Fibroblast of skin of left quadriceps (primary cell): ENCODE data around the gene TMEM59L.
"Not testable (repeated sequence)": the region's sequence is repeated elsewhere in the genome, so short reads cannot be mapped to it uniquely, and the experiment has no call there.

ENCODE experiments used
- DNase-seq, 2 experiments: peaks; one replicate each; pipeline ENCODE4 v3.0.0-alpha.2; 2013; ENCODE audit warnings: low read depth in 2 of 2

Gene TMEM59L

GRCh38 chr19:18612772-18613588, at the start of gene TMEM59L:
TMEM59L (plus strand) TSS chr19:18612870; CDS start chr19:18612959, 89 bp downstream.
- no peak for DNase-seq

- no peak for DNase-seq
Observed at GRCh38 chr19:18566953-18567352, 45.7 kb upstream of the TMEM59L start.

- DNase-seq = no peak
Observed at GRCh38 chr19:18568367-18568766, 44.3 kb upstream of the TMEM59L start.

- DNase-seq = peak; percentile 91
Observed at GRCh38 chr19:18571564-18572344, 40.9 kb upstream of the TMEM59L start, which contains the start of gene UBA52. UBA52 (plus strand) TSS chr19:18571857; CDS start chr19:18573301, 1,444 bp downstream.

GRCh38 chr19:18574691-18575291, 37.9 kb upstream of the TMEM59L start:
- no peak for DNase-seq

- DNase-seq = no peak
Observed at GRCh38 chr19:18576383-18576782, 36.3 kb upstream of the TMEM59L start.

GRCh38 chr19:18577365-18577914, 35.2 kb upstream of the TMEM59L start:
- no peak for DNase-seq

GRCh38 chr19:18580311-18580710, 32.4 kb upstream of the TMEM59L start:
- DNase-seq = no peak

- DNase-seq = no peak
Observed at GRCh38 chr19:18586306-18586705, 26.4 kb upstream of the TMEM59L start.

- DNase-seq = no peak
Observed at GRCh38 chr19:18587561-18587960, 25.1 kb upstream of the TMEM59L start.

GRCh38 chr19:18587962-18588610, 24.6 kb upstream of the TMEM59L start:
- DNase-seq = no peak

- DNase-seq = peak; percentile 49 to 55
Observed at GRCh38 chr19:18588611-18589379, 23.9 kb upstream of the TMEM59L start, which contains the start of gene REX1BD. REX1BD (plus strand) TSS chr19:18588798; CDS start chr19:18588802, 4 bp downstream.

GRCh38 chr19:18589380-18590272, 23.0 kb upstream of the TMEM59L start:
- DNase-seq = peak; percentile 44

- peak; percentile 53 to 55 for DNase-seq
Observed at GRCh38 chr19:18590273-18591272, 22.1 kb upstream of the TMEM59L start.

GRCh38 chr19:18591735-18592385, 20.8 kb upstream of the TMEM59L start:
- peak; percentile 82 for DNase-seq

GRCh38 chr19:18592732-18593131, 19.9 kb upstream of the TMEM59L start:
- not testable (repeated sequence) for DNase-seq

GRCh38 chr19:18593367-18594095, 19.1 kb upstream of the TMEM59L start:
- no peak for DNase-seq
